Measurements from ENCODE around the gene HCK.
"Not testable (repeated sequence)": the region's sequence is repeated elsewhere in the genome, so short reads cannot be mapped to it uniquely, and the experiment has no call there.

GRCh38 chr20:32118427-32118826, 66.4 kb downstream of the HCK start:
- not testable (repeated sequence) for TF ChIP-seq POLR2A, CTCF, EP300 (IDR thresholded peaks at IDR 0.05)

Data from ovary (tissue), 3 donors.